GM21367 (cell line): Measurements from ENCODE around the gene ARHGEF5.
"Not testable (repeated sequence)": the region's sequence is repeated elsewhere in the genome, so short reads cannot be mapped to it uniquely, and the experiment has no call there.

Experiments used
- ATAC-seq: cut with Tn5 transposase; IDR thresholded peaks from one replicate; pipeline ENCODE4 v1.9.1; 2021; ENCODE audit not compliant: unreplicated experiment

Gene ARHGEF5

DNA sequence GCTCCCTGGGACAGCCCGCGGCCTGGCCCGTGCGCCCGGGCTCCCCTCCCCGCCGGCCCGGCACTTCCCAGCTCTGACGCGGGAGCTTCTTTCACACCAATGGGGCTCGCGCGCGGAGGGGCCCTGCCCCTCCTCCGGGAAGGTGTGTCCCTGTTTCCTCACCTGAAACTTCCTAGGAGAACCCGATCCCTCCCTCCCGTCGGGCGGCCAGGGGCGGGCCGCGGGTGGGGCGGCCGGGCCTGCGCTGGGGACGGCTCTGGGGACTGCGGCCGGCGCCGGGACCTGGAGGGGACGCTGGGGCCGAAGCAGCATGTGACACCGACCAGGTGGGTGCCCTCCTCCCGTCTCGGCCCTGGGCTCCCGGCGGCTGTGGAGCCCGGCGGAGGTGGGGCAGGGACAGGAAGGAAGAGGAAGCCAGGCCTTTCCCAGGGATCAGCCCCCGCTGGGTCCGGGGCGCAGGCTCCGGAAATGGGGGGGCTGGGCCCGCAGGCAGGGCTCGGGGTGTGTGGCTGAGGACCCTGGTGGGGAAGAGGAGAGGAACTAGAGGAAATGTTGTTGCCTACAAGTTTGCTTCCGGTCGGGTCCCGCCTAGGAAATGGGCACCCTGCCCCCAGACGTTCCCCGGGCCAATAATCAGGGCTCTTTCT lies at the start of gene ARHGEF5:
TSS of gene ARHGEF5 (plus strand) at position 227 of the 647 bp plus-strand sequence. CDS start 7,268 bp downstream, outside the sequence.
- ATAC-seq: peak; percentile 55

DNA sequence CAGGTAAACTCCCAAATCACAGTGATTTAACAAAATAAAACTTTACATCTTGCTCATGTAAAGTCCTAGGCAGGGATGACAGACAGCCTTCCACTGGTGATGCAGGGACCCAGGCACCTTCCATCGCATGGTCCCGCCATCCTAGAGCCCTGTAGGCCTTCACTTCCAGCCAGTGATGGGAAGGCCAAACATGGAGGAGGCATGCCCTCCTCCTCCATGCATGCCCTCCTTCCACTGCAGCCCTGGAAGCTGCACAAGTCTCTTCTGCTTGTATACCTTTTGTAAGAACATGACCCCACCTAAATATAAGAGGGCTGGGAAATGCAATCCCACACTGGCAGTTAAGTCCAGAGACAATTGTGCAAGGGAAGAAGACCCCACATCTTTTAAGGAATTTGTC lies 45.5 kb upstream of the ARHGEF5 start:
- ATAC-seq: not testable (repeated sequence)

DNA sequence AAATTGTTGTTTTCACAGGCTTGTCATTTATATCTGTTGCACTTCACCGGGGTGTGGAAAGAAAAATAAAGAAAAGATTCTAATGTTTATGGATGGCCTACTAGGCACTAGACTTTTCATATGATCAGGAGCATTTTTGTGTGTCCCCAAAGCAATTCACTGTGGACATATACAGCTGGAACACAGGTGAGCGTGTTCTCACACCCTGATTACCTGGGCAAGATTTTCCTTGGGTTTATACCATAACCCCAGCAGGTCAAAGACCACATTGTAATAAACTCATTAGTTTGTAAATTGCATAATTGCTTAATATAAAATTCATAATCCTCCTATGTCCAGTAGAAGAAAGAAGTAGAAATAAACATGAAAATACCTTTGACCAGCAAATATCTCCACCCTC lies 44.0 kb upstream of the ARHGEF5 start:
- not testable (repeated sequence) for ATAC-seq

DNA sequence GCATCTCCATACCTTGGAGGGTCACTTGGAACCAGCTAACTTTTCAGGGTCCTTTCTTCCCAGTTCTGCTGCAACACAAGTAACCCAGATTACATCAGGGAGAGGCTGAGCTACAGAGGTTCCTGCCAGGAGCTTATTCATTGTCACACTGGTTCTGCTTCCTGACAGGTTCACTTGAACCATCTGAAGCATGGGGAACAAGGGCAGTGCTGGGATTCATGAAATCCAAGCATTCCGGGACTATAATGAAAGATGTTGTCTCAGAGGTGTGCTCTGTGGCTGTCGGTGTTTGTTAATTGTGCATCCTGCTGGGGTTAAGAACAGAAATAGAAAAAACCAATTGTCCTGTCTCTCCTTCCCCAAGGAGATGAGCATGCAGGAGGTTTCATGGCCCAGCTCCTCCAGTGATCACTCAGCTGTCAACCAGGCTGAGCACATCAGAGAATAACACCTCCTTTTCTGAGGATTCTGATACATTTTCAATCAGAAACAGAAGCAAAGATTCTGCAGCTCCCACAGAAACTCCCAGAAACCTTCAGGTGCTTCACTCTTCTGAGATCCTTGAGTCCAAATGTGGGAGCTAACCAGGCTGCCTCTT lies 43.2 kb upstream of the ARHGEF5 start, which contains the start of gene OR2A1:
TSS of gene OR2A1 (plus strand) at position 548 of the 598 bp plus-strand sequence. CDS start 5,706 bp downstream, outside the sequence.
- not testable (repeated sequence) for ATAC-seq

DNA sequence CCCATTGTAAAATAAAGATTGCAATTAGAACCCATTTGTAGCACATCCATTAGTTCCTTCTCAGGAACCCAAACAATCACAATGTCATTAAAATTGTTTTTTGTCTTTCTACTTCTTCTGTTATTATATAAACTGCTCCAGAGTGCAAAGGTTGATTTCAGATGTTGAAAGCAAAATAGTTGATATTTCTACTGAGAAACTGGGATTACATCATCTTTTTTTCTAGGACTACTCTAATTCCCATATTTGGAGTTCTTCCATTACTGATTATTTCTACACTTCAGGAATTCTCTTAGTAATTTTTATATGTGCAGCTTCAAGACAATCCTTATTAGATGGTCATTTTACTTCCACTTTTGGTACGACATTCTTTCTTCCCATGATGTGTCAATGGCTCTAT lies 37.7 kb upstream of the ARHGEF5 start:
- ATAC-seq: not testable (repeated sequence)

DNA sequence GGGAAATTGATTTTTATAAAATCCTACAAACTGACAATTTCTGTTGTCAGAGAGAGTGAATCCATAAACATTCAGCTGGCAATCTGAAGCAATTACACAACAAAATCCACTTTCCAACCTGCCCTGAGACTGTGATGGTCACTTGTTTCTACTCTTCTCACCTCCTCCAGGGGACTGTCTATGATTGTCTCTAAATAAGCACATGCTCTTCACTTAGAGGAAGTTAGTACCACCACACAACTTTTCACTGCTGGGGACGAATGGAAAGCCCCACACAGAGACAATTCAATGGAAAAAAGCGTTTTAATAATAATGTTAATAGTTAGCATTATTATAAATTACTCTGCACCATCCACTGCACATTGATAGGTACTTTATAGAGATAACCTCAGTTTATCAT lies 35.7 kb upstream of the ARHGEF5 start:
- ATAC-seq: not testable (repeated sequence)

DNA sequence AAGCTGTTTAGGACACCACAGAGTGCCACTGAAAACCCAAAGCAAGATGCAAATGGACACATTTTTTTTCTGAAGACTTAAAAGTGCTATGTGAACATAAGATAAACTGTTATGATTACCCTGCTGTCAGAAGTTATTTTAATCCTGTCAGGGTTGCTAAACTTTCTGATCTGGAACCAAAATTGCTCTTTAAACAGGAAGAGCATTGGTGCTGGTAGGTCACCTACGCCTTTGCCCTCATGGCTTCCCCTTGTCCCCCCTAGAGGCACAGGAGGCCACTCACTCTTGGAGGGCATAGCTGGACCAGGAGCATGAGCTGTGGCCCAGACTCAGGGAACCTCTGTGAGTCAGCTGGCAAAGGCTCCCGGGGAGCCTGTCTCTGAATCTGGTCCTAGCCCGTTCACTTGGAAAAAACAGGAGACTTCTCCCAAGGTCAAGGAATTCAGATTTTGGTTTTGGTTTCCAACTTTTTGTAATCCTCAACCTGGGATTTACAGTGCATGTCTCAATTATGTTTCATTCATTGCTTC lies 33.5 kb upstream of the ARHGEF5 start:
- ATAC-seq: not testable (repeated sequence)

DNA sequence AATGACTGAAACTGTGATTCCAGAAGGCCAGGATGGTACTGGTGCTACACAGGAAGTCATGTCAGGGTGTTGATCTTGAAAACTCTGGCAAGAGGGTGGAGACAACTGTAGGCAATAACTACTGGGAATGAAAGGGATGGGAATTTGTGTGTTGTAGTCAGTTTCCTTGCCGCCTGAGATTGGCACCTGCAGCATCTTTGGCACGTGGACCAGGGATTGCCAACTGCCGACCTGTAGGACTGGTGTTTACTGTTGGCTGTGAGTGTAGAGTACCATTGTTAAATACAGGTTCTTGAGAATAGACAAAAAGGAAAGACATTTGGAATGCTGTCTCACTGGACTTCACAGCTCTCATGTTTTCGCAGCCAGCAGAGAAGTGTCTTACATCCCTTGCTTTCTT lies 31.8 kb upstream of the ARHGEF5 start:
- ATAC-seq: not testable (repeated sequence)

DNA sequence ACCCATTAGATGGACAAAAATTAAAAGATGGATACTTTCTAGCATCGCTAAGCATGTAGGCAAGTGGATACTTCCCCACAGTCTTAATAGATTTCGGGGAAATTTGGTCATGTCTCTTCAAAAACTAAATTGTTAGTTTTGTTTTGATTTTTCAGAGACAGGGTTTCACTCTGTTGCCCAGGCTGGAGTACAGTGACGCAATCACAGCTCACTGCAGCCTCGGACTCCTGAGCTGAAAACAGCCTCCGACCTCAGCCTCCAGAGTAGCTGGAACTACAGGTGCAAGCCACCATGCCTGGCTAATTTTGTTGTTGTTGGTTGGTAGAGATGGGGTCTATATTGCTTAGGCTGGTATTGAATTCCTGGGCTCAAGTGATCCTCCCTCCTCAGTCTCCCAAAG lies 29.3 kb upstream of the ARHGEF5 start:
- not testable (repeated sequence) for ATAC-seq

DNA sequence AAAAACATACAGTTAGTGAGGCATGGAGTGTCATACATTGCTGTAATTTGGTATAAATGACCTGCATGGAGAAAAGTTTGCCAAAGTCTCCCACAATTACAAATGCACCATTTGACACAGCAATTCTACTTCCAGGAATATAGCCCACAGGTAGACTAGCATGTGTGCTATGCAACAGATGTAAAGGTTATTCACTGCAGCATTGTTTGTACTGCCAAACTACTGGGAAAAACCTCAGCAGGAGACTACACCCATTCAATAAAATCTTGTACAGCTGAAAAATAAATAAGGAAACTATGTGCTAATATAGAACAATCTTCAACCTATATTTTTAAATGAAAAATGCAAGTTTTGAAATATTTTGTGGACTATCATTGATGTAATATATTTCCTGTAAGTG lies 25.2 kb upstream of the ARHGEF5 start:
- not testable (repeated sequence) for ATAC-seq

DNA sequence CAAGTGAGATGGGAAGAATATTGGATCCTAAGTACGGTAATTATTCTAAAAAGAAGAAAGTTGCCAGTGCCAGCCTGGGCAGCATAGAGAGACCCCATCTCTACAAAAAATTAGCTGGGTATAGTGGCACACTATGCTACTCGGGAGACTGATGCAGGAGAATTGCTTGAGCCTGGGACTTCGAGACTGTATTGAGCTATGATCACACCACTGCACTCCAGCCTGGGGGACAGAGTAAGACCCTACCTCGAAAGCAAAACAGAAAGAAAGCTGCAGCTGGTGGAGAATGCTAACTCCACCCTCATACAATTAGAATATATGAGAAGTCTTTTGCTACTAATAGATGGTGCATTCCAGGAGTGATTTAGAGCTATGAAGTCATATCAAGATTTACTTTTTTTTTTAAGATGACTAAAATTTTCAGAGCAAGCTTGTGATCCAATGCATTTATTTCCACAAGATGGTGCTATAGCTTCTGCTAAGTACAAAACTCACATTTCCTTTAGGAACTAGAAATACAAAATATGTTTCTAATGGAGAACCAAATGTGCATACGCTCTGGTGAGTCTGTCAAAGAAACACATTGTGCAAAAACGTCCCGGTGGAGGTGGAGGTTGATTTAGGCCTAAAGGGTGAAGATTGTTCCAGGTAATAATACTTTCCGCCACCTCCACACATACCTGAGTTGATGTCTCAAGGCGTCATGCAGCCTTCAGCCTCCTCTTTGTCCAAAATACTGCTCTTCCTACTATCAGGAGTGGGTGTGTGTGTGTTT lies 23.8 kb upstream of the ARHGEF5 start:
- ATAC-seq: not testable (repeated sequence)

DNA sequence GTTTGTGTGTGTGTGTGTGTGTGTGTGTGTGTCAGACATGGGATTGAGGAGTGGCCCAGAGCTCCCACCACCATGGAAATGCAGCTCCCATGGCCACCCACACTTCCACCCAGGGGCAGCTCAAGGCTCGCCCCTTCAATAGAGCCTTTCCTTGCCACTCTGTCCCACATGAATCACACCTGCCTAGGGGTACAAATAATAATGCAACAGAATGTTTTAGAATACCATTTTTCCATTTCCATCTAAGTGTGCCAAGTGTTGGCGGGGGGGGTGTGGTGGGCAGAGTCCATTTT lies 23.3 kb upstream of the ARHGEF5 start:
- not testable (repeated sequence) for ATAC-seq

DNA sequence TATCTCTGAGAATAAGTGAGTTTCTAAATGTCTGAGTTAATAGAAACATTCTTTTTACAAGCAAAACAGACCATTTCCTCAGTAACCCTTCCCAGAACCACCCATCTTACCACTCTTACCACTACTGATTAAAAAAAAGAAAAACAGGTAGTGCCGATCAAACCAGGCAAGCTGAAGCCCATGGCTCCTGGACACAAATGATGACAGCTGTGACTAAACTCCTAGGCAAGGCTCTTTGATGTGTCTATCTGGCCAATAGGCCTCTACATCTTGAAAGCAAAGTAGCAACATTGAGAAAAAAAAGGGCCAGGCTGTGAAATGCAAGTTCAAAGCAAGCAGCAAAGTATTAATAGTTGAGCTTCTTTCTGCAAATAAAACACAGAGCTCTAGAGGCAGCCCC lies 6.6 kb upstream of the ARHGEF5 start:
- peak; percentile 24 for ATAC-seq

DNA sequence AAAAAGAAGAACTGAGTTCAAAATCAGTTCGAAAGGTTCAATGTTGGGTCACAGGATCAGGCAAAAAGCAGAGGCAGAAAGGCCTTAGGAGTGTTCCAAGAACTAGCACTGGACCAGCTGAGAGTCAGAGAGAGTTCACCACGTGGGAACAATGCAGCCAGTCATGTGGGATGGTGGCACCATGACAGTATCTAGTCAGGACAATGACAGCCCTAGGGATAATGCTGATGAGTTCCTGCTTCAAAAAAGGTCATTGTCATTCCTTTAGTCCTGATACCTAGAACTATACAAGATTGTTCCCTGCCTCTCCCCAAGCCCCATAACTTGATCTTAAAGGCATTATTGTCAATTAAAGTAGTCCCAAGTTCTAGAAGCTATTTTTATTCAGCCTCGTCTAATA lies 3.5 kb upstream of the ARHGEF5 start:
- not testable (repeated sequence) for ATAC-seq

DNA sequence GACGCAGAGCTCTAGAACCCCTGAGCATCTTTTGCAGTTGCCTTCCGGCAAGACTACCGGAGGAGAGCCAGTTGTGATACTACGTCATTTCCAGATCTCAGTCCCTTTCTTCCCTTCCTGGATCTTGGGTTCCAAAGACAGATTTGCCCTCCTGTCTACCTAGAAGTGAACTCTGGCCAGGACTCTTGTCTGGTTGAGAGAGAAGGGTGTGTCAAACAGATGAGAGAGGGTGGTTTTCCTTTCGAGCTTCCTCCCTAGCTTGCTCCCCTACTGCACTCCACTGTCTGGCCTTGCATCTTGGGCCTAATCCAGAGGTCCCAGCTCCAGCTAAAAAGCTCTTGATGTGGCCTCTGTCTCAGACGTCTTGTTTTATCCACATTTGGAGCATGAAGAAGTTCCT lies 983 bp downstream of the ARHGEF5 start:
- ATAC-seq: not testable (repeated sequence)

DNA sequence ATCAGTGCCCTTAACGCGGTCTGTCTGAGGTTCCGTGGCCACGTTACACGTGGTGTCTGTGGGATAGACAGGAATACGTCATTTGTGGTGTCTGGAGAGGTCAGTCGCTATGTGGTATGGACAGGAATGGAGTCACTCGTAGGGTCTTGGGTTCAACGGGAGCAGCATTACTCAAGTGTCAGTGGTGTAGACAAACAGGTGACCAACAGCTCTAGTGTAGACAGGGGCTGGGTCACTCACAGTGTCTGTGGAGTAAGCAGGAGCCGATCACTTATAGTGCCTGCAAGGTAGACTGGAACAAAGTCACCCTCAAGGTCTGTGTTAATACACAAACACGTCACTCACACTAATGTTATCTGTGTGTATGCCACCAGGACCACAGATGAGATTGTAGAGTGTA lies 1.7 kb downstream of the ARHGEF5 start:
- ATAC-seq: not testable (repeated sequence)

DNA sequence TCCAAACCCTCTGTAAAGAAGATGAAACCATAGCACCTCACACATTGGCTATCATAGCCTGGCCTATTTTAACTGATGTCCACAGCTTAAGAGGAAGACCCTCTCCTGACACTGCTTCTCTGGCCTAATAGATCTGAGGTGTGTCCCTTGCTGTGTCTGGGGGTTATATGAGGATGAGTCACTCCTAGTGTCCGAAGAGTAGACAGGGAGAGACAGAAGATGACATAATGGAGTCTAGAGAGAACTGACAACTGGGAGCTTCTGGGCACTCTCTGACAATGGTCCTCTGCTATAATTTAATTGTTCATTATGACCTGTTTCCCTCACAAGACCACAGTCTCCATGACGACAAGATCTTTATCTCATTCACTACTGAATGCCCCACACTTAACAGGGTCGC lies 6.9 kb downstream of the ARHGEF5 start:
- ATAC-seq: not testable (repeated sequence)

DNA sequence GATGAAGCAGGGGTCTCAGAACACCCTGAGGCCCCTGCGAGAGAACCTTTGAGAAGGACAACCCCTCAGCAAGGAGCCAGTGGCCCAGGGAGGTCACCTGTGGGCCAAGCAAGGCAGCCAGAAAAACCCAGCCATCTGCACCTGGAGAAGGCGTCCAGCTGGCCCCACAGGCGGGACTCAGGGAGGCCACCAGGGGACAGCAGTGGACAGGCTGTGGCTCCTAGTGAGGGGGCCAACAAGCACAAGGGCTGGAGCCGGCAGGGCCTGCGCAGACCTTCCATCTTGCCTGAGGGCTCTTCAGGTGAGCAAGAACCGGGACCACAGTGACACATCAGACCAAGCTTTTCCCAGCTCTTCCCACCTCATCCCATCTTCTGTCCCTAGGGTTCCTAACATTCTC lies 10.3 kb downstream of the ARHGEF5 start:
- not testable (repeated sequence) for ATAC-seq

DNA sequence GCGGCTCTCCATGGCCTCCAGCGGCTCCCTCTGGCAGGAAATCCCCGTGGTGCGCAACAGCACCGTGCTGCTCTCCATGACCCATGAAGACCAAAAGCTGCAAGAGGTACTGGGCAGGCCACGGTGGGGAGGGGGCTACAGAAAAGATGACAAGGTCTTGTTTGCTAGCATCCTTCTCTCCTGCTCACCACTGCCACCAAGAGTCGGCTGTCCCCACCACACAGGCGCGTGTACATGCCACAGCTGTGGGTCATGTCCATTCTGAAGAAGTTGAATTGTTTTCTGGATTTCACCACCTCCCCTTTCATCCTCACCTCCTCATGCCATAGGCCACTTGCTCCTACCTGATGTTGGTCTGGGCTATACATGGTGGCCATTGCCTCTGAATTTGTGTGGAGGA lies 12.0 kb downstream of the ARHGEF5 start:
- ATAC-seq: not testable (repeated sequence)

DNA sequence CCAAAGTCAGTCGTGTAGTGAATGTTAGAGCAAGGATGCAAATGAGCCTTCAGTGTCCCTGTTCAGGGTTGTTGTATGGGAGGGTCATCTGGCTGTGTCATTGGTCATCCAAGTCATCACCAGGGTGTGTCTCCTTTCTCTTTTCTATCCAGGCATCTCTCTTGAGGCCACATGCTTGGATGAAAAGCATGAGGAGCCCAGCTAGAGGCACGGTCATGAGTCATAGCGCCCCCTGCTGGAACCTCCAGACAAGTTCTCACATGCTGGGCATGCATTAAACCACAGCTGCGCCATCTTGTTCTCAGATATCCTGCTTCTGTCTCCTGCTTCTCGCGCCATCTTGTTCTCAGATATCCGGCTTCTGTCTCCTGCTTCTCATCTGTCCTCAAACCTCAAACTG lies 14.0 kb downstream of the ARHGEF5 start:
- ATAC-seq: not testable (repeated sequence)

DNA sequence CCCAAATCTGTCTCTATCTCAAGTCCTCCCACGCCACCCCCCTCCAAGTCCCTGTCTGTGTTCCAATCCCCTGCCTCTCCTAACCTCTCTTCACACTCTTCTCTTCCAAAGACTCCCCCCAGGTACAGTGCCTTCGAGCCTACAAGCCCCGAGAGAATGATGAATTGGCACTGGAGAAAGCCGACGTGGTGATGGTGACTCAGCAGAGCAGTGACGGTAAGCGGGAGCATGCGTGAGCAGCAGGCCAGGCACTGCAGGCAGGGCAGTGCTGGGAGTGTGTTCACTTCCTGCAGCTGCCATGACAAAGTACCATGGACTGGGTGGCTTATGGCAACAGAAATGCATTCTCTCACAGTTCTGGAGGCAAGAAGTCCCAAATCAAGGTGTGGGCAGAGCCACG lies 23.4 kb downstream of the ARHGEF5 start:
- ATAC-seq: no peak
